Endothelial cell of umbilical vein (primary cell): ENCODE data around the gene AHI1. TPM values are rescaled to one million over a fixed set of nuclear protein-coding genes. Genes with fewer than 3 reads are reported as not detected.
"Not testable (repeated sequence)": the region's sequence is repeated elsewhere in the genome, so short reads cannot be mapped to it uniquely, and the experiment has no call there.

Source experiments
- BruUV-seq: library from RNA; stranded (reverse); fragments of 400-500 nt; replicated peaks from 2 replicates; lab custom pipeline; 2021; lab: Mats Ljungman, UMichigan
- CTCF ChIA-PET: fragments of 300-600, 350-600 bp; sonication (Branson Sonifier 250); formaldehyde crosslinking; loops from one replicate; lab custom pipeline; 2021; ENCODE audit warnings: antibody characterized with exemption, inconsistent platforms; lab: Charles Lee
- POLR2A ChIA-PET: fragments of 300-600, 350-600 bp; sonication (Branson Sonifier 250); formaldehyde crosslinking; loops from one replicate; lab custom pipeline; 2021; ENCODE audit warnings: antibody characterized with exemption, inconsistent platforms; lab: Charles Lee
- DNase-seq: peaks from one replicate; pipeline ENCODE4 v3.0.0-alpha.2; 2011; ENCODE audit warnings: low read depth, low spot score
- FAIRE-seq: peaks from 2 replicates; lab custom pipeline; 2011; peaks lifted over from hg19 to GRCh38; lab: Jason Lieb, UNC
- H2AFZ ChIP-seq: 2 replicates; pipeline ENCODE4 v1.6.0; 2012; ENCODE audit warnings: low read depth, low read length, control low read depth, inconsistent platforms
- H3K27ac ChIP-seq: 2 replicates; pipeline ENCODE4 v1.5.1; 2011; ENCODE audit warnings: low read depth, mild to moderate bottlenecking, control low read depth, low read length, moderate library complexity; ENCODE audit not compliant: insufficient read depth
- H3K27me3 ChIP-seq, 2 experiments: 2 replicates each; pipeline versions ENCODE4 v1.6.0 to v1.6.1; 2011; ENCODE audit warnings: low read length in 2 of 2, mixed read lengths in 1 of 2; ENCODE audit not compliant: control insufficient read depth in 2 of 2, insufficient read depth in 2 of 2
- H3K36me3 ChIP-seq, 2 experiments: 2 replicates in 1 of 2; 3 replicates in 1 of 2; pipeline ENCODE4 v1.5.1; 2011; ENCODE audit warnings: low read length in 2 of 2, mild to moderate bottlenecking in 1 of 2, moderate library complexity in 1 of 2; ENCODE audit not compliant: control insufficient read depth in 2 of 2, insufficient read depth in 2 of 2; ENCODE audit errors: extremely low read depth in 1 of 2
- H3K4me1 ChIP-seq: 3 replicates; pipeline ENCODE4 v1.5.1; 2011; ENCODE audit warnings: mild to moderate bottlenecking, low read length; ENCODE audit not compliant: control insufficient read depth, insufficient read depth; ENCODE audit errors: extremely low read depth
- H3K4me2 ChIP-seq: 2 replicates; pipeline ENCODE4 v1.6.1; 2011; ENCODE audit warnings: low read length, control low read depth, mixed read lengths; ENCODE audit not compliant: insufficient read depth
- H3K4me3 ChIP-seq, 3 experiments: fragments of 200-600 bp in 1 of 3; sonication (generic), shearing (Covaris generic) in 1 of 3; replicated peaks in 1 of 3; 2 replicates each; pipeline ENCODE4 v1.5.1; 2011 to 2016; ENCODE audit warnings: control low read depth in 3 of 3, low read length in 3 of 3, mild to moderate bottlenecking in 2 of 3, inconsistent platforms in 1 of 3, low read depth in 1 of 3, moderate library complexity in 1 of 3; ENCODE audit not compliant: insufficient read depth in 1 of 3
- H3K79me2 ChIP-seq: 2 replicates; pipeline ENCODE4 v1.6.0; 2012; ENCODE audit warnings: low read length, inconsistent platforms; ENCODE audit not compliant: control insufficient read depth, insufficient read depth
- H3K9ac ChIP-seq: replicated peaks from 2 replicates; pipeline ENCODE3; 2011; ENCODE audit warnings: low read length, control low read depth; ENCODE audit not compliant: insufficient read depth; ENCODE audit errors: extremely low read depth
- H3K9me1 ChIP-seq: replicated peaks from 3 replicates; pipeline ENCODE4 v1.6.0; 2011; ENCODE audit warnings: mild to moderate bottlenecking, low read length; ENCODE audit not compliant: control insufficient read depth, insufficient read depth; ENCODE audit errors: extremely low read depth
- H3K9me3 ChIP-seq: replicated peaks from 2 replicates; pipeline ENCODE4 v1.5.1; 2012; ENCODE audit warnings: low read length, inconsistent platforms; ENCODE audit not compliant: control insufficient read depth, insufficient read depth
- H4K20me1 ChIP-seq: replicated peaks from 2 replicates; pipeline ENCODE3; 2011; ENCODE audit warnings: mild to moderate bottlenecking, low read length; ENCODE audit not compliant: control insufficient read depth, insufficient read depth; ENCODE audit errors: extremely low read depth
- EZH2 ChIP-seq: IDR thresholded peaks from 2 replicates; pipeline ENCODE4 v1.6.1; 2012; ENCODE audit warnings: borderline replicate concordance, low read depth, mild to moderate bottlenecking, moderate library complexity, low read length, inconsistent platforms; ENCODE audit not compliant: severe bottlenecking
- FOS ChIP-seq: IDR thresholded peaks from 2 replicates; pipeline ENCODE4 v1.6.1; 2011; ENCODE audit warnings: mild to moderate bottlenecking, low read length, moderate library complexity, borderline replicate concordance; ENCODE audit not compliant: insufficient read depth
- GATA2 ChIP-seq: IDR thresholded peaks from 2 replicates; pipeline ENCODE4 v1.7.0; 2011; ENCODE audit warnings: low read depth, mild to moderate bottlenecking, moderate library complexity, mixed read lengths, low read length; ENCODE audit not compliant: insufficient read length, insufficient read depth
- JUN ChIP-seq: IDR thresholded peaks from 2 replicates; pipeline ENCODE4 v1.6.1; 2011; ENCODE audit warnings: borderline replicate concordance, low read depth; ENCODE audit not compliant: insufficient read length, insufficient read depth
- POLR2A ChIP-seq: IDR thresholded peaks from 2 replicates; pipeline ENCODE4 v1.6.1; 2012; ENCODE audit warnings: low read depth, mild to moderate bottlenecking, control low read depth, low read length
- dilution Hi-C: fragments of 300-500 bp; cut with MboI; formaldehyde crosslinking; loops from one replicate; pipeline ENCODE4 v1.15.0; 2019; ENCODE audit warnings: low sequenced_read_pairs; ENCODE audit not compliant: extremely low pct_ligation_motif_present
- intact Hi-C: fragments of 100-400 bp; cut with micrococcal nuclease; formaldehyde crosslinking; loops from one replicate; pipeline ENCODE4 v1.10.0; 2022
- polyA plus RNA-seq, 4 experiments: library from polyadenylated mRNA; depleted of rRNA in 3 of 4; stranded (reverse) in 3 of 4; unstranded in 1 of 4; fragments of >200 nt; gene quantifications; 2 replicates each; pipeline versions ENCODE4 v1.2.1 to v1.2.3, GENCODE V29; 2011 to 2012; ENCODE audit warnings: missing spikeins in 1 of 4
- total RNA-seq: library from RNA; stranded (reverse); gene quantifications from 2 replicates; pipeline ENCODE4 v1.2.3, GENCODE V29; 2021
- TF ChIP-seq, protein P1 (sequence below): IDR thresholded peaks from 2 replicates; pipeline ENCODE4 v1.6.1; 2011; ENCODE audit not compliant: insufficient read depth, insufficient read length

The AHI1 gene
- total and polyA plus RNA-seq, 2 donors (not counting 3 experiments of a cell fraction or from before 2014, with no cell fraction given), result 5.1 to 20.7 TPM

GRCh38 chr6:135344526-135344925 is 153.0 kb downstream of the AHI1 start:
- Histone ChIP-seq H3K4me3 (no peak overlapping the region), H3K4me1 (peaks cover 13% of the 10 kb centered on the region), H3K9ac (no peak overlapping the region), H2AFZ (no peak overlapping the region), H3K27ac (no peak overlapping the region), H3K36me3 (no peaks in the 10 kb centered on the region), H3K4me2 (no peak overlapping the region), H3K9me1 (no peaks in the 10 kb centered on the region), H3K27me3 (no peaks in the 10 kb centered on the region), H3K79me2 (no peaks in the 10 kb centered on the region), H3K9me3 (no peaks in the 10 kb centered on the region), H4K20me1 (no peaks in the 10 kb centered on the region)
- DNase-seq (no peak), FAIRE-seq (no peak)
- no peak for TF ChIP-seq EZH2
- TF ChIP-seq, protein P1, sequence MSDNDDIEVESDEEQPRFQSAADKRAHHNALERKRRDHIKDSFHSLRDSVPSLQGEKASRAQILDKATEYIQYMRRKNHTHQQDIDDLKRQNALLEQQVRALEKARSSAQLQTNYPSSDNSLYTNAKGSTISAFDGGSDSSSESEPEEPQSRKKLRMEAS, result no peak
- TF ChIP-seq FOS, result no peak
- no peak for TF ChIP-seq POLR2A
- no peak for TF ChIP-seq JUN
- TF ChIP-seq GATA2, result no peak
- ChIA-PET CTCF (interaction anchor here (0.9 kb wide), 1 partner anchor 10 kb away, joined by 3 read pairs; no protein-coding TSS in a partner anchor), POLR2A (no interaction called here)
- BruUV-seq, result no TSS peak
- intact Hi-C loops, result no loop called here
- dilution Hi-C loops, result no loop called here

DNA sequence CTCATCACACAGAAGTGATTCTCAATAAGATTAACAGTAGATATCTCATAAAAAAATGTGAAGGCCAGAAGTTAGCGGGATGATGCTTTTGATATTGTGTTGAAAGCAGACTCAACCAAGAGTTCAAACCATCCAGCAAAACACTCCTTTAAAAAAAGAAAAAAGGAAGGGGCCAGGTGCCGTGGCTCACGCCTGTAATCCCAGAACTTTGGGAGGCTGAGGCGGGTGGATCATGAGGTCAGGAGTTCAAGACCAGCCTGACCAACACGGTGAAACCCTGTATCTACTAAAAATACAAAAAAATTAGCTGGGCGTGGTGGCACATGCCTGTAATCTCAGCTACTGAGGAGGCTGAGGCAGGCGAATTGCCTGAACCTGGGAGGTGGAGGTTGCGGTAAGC is 157.6 kb downstream of the AHI1 start:
- H3K27me3 ChIP-seq, DNase-seq, intact Hi-C loops, H4K20me1 ChIP-seq, H3K27ac ChIP-seq, POLR2A ChIA-PET, CTCF ChIA-PET, H3K9me3 ChIP-seq, H3K9me1 ChIP-seq, BruUV-seq, H3K9ac ChIP-seq, H3K36me3 ChIP-seq, dilution Hi-C loops, H3K4me3 ChIP-seq, H3K4me1 ChIP-seq, H3K4me2 ChIP-seq, FAIRE-seq, H3K79me2 ChIP-seq, H2AFZ ChIP-seq: not testable (repeated sequence)
